NCI-H2029 (cell line): ENCODE results near the gene FMR1NB.

ENCODE experiments used
- DNase-seq: peaks from one replicate; lab custom pipeline; 2025; lab: John Stamatoyannopoulos, UW

The FMR1NB gene

DNA sequence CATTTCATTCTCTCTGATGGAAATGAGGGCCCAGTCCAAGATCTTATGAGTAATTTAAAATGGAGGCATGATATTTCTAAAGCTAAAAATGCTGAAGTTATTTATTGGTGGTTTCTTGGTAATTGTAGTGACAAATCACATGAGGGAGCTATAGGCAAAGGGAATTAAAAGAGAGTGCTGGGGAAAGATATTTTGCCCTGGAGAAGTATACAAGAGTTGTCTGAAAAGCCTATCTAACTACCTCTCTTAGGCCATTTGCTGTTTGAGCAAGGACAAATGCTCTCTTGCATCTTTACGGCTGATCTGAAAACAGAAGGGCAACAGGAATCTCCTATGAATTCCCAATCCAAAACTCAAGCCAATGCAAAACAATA is 89.4 kb downstream of the FMR1NB start:
- no peak for DNase-seq
